HFFc6 (cell line): Measurements from ENCODE around the gene BRIP1. TPM values are rescaled to one million over a fixed set of nuclear protein-coding genes. Genes with fewer than 3 reads are reported as not detected.
"Not testable (repeated sequence)": the region's sequence is repeated elsewhere in the genome, so short reads cannot be mapped to it uniquely, and the experiment has no call there.

Experiments used
- DNase-seq: peaks from one replicate; pipeline ENCODE4 v3.0.0-alpha.2; 2018
- H3K27ac Mint-ChIP-seq: 2 replicates; pipeline ENCODE4 v1.8.0; 2020; ENCODE audit warnings: mild to moderate bottlenecking, mixed read lengths
- H3K27me3 Mint-ChIP-seq: 2 replicates; pipeline ENCODE4 v1.8.0; 2021; ENCODE audit warnings: mild to moderate bottlenecking, moderate library complexity, mixed read lengths; ENCODE audit not compliant: insufficient read depth
- H3K36me3 Mint-ChIP-seq: 2 replicates; pipeline ENCODE4 v1.8.0; 2021; ENCODE audit warnings: low read depth, mixed read lengths
- H3K4me1 Mint-ChIP-seq: 2 replicates; pipeline ENCODE4 v1.8.0; 2020; ENCODE audit warnings: low read depth, mixed read lengths
- H3K4me3 Mint-ChIP-seq: 2 replicates; pipeline ENCODE4 v1.8.0; 2020; ENCODE audit warnings: mild to moderate bottlenecking, moderate library complexity, mixed read lengths
- H3K9me3 Mint-ChIP-seq: 2 replicates; pipeline ENCODE4 v1.8.0; 2020; ENCODE audit warnings: mild to moderate bottlenecking, mixed read lengths
- CTCF ChIP-seq: fragments of 200-600 bp; sonication (generic); IDR thresholded peaks from 2 replicates; pipeline ENCODE4 v1.5.0; 2021; ENCODE audit warnings: antibody characterized with exemption, mild to moderate bottlenecking
- total RNA-seq, 6 experiments: library from RNA; stranded (reverse); fragmentation: NEBNext Ultra II Directional; extraction: Animal tissue kit (Norgen Biotek cat#: 25700); gene quantifications; 2 replicates in 1 of 6; 3 replicates in 5 of 6; pipeline ENCODE4 v1.2.3, GENCODE V29; 2021

BRIP1 gene
- total RNA-seq, 6 experiments from 2014 or later = 4.6 to 9.7 (median 8.5) TPM

- Mint-ChIP-seq H3K4me1 (no peaks in the 10 kb centered on the region), H3K9me3 (no peaks in the 10 kb centered on the region), H3K36me3 (peaks cover 7% of the 10 kb centered on the region), H3K27me3 (no peaks in the 10 kb centered on the region; the same call in 1 of the 2 replicates), H3K4me3 (no peak overlapping the region), H3K27ac (no peak overlapping the region)
- TF ChIP-seq CTCF = no peak
- DNase-seq = no peak
These were observed 138.6 kb downstream of the BRIP1 start for GRCh38 chr17:61724777-61725176.

GRCh38 chr17:61723914-61724313 is 139.4 kb downstream of the BRIP1 start:
- H3K36me3 Mint-ChIP-seq = peaks cover 8% of the 10 kb centered on the region
- H3K4me3 Mint-ChIP-seq = no peak overlapping the region
- no peak overlapping the region for H3K27ac Mint-ChIP-seq
- no peaks in the 10 kb centered on the region; the same call in 1 of the 2 replicates for H3K27me3 Mint-ChIP-seq
- H3K9me3 Mint-ChIP-seq = no peaks in the 10 kb centered on the region
- H3K4me1 Mint-ChIP-seq = no peaks in the 10 kb centered on the region
- TF ChIP-seq CTCF = no peak
- no peak for DNase-seq

- Mint-ChIP-seq H3K36me3 (peaks cover 9% of the 10 kb centered on the region), H3K4me3 (no peak overlapping the region), H3K4me1 (no peaks in the 10 kb centered on the region), H3K9me3 (peaks cover 6% of the 10 kb centered on the region), H3K27me3 (no peaks in the 10 kb centered on the region; the same call in 1 of the 2 replicates), H3K27ac (no peak overlapping the region)
- no peak for TF ChIP-seq CTCF
- no peak for DNase-seq
These were observed 140.1 kb downstream of the BRIP1 start for GRCh38 chr17:61723183-61723582.

GRCh38 chr17:61722398-61722797 is 140.9 kb downstream of the BRIP1 start:
- Mint-ChIP-seq H3K36me3 (peaks cover 16% of the 10 kb centered on the region), H3K4me3 (no peak overlapping the region), H3K9me3 (peaks cover 14% of the 10 kb centered on the region), H3K27me3 (no peaks in the 10 kb centered on the region; the same call in 1 of the 2 replicates), H3K27ac (no peak overlapping the region), H3K4me1 (no peaks in the 10 kb centered on the region)
- TF ChIP-seq CTCF = no peak
- no peak for DNase-seq

GRCh38 chr17:61720016-61720795 is 143.1 kb downstream of the BRIP1 start:
- no peak for TF ChIP-seq CTCF
- Mint-ChIP-seq H3K4me1 (no peaks in the 10 kb centered on the region), H3K9me3 (peaks cover 26% of the 10 kb centered on the region), H3K27me3 (no peaks in the 10 kb centered on the region; the same call in 1 of the 2 replicates), H3K4me3 (no peak overlapping the region), H3K36me3 (peaks cover 28% of the 10 kb centered on the region), H3K27ac (no peak overlapping the region)
- DNase-seq = no peak

GRCh38 chr17:61719220-61719619 is 144.1 kb downstream of the BRIP1 start:
- Mint-ChIP-seq H3K9me3 (peaks cover 26% of the 10 kb centered on the region), H3K36me3 (peaks cover 28% of the 10 kb centered on the region)
- not testable (repeated sequence) for DNase-seq, H3K4me3 Mint-ChIP-seq, H3K27me3 Mint-ChIP-seq, H3K4me1 Mint-ChIP-seq, H3K27ac Mint-ChIP-seq
